MM.1S (cell line): ENCODE results near the gene PTTG2.
A peak's percentile ranks its signal among the peaks of the same experiment; 100 is the strongest.

ENCODE experiments used
- DNase-seq: peaks from one replicate; pipeline ENCODE4 v3.0.0-alpha.2; 2015
- H2AFZ ChIP-seq: fragments of 300-600 bp; sonication (generic); 2 replicates; pipeline ENCODE4 v1.6.0; 2016; ENCODE audit warnings: antibody characterized with exemption, low read length
- H3F3A ChIP-seq: fragments of 300-600 bp; sonication (generic); 2 replicates; pipeline ENCODE4 v1.6.1; 2016; ENCODE audit warnings: mild to moderate bottlenecking, antibody characterized with exemption, low read length, moderate library complexity, mixed read lengths; ENCODE audit not compliant: insufficient read depth
- H3K27ac ChIP-seq: fragments of 300-600 bp; sonication (generic); 2 replicates; pipeline ENCODE4 v1.5.1; 2016; ENCODE audit warnings: mild to moderate bottlenecking, low read length
- H3K27me3 ChIP-seq: fragments of 300-600 bp; sonication (generic); replicated peaks from 2 replicates; pipeline ENCODE4 v1.6.0; 2016; ENCODE audit warnings: low read length; ENCODE audit not compliant: insufficient read depth
- H3K36me3 ChIP-seq: fragments of 300-600 bp; sonication (generic); replicated peaks from 2 replicates; pipeline ENCODE4 v1.6.1; 2016; ENCODE audit warnings: mild to moderate bottlenecking, low read length, mixed read lengths; ENCODE audit not compliant: insufficient read depth
- H3K4me1 ChIP-seq: fragments of 300-600 bp; sonication (generic); 2 replicates; pipeline ENCODE4 v1.6.1; 2016; ENCODE audit warnings: low read length, mixed read lengths
- H3K4me2 ChIP-seq: fragments of 300-600 bp; sonication (generic); 2 replicates; pipeline ENCODE4 v1.6.0; 2016; ENCODE audit warnings: low read depth, low read length
- H3K4me3 ChIP-seq: fragments of 300-600 bp; sonication (generic); 2 replicates; pipeline ENCODE4 v1.5.1; 2016; ENCODE audit warnings: low read length, mixed read lengths
- H3K79me2 ChIP-seq: fragments of 300-600 bp; sonication (generic); 2 replicates; pipeline ENCODE4 v1.6.1; 2016; ENCODE audit warnings: mixed run types, low read length, mixed read lengths
- H3K9ac ChIP-seq: fragments of 300-600 bp; sonication (generic); 2 replicates; pipeline ENCODE4 v1.6.1; 2016; ENCODE audit warnings: low read length, mixed read lengths
- H3K9me2 ChIP-seq: fragments of 300-600 bp; sonication (generic); replicated peaks from 2 replicates; pipeline ENCODE4 v1.6.1; 2016; ENCODE audit warnings: mild to moderate bottlenecking, low read length, mixed read lengths; ENCODE audit not compliant: insufficient read depth
- H3K9me3 ChIP-seq: fragments of 300-600 bp; sonication (generic); replicated peaks from 2 replicates; pipeline ENCODE4 v1.6.1; 2016; ENCODE audit warnings: mild to moderate bottlenecking, low read length, mixed read lengths; ENCODE audit not compliant: insufficient read depth
- H4K20me1 ChIP-seq: fragments of 300-600 bp; sonication (generic); 2 replicates; pipeline ENCODE4 v1.6.1; 2016; ENCODE audit warnings: mild to moderate bottlenecking, low read length, moderate library complexity, mixed read lengths; ENCODE audit not compliant: insufficient read depth
- EZH2 ChIP-seq: fragments of 300-600 bp; sonication (generic); optimal IDR thresholded peaks from 2 replicates; pipeline ENCODE3; 2017; ENCODE audit warnings: low read depth, mild to moderate bottlenecking, antibody characterized with exemption, low read length, mixed read lengths
- EZH2phosphoT487 ChIP-seq: fragments of 300-600 bp; sonication (generic); IDR thresholded peaks from 2 replicates; pipeline ENCODE4 v1.6.1; 2018; ENCODE audit warnings: antibody characterized with exemption, low read length
- TF ChIP-seq, protein P1 (sequence below): fragments of 300-600 bp; sonication (generic); IDR thresholded peaks from 2 replicates; pipeline ENCODE4 v1.5.1; 2016; ENCODE audit warnings: antibody characterized with exemption, low read length, mixed read lengths

PTTG2 gene

GRCh38 chr4:37995299-37995821 lies 35.2 kb downstream of the PTTG2 start:
- H3F3A ChIP-seq, result 0 out of 2 replicates have a peak, but pooled peaks cover 11% of the 10 kb centered on the region
- H3K4me2 ChIP-seq, result peak overlapping the region; percentile 93
- no peaks in the 10 kb centered on the region for H3K27me3 ChIP-seq
- peaks cover 18% of the 10 kb centered on the region for H3K4me1 ChIP-seq
- no peaks in the 10 kb centered on the region for H3K36me3 ChIP-seq
- peaks cover 76% of the 10 kb centered on the region for H3K79me2 ChIP-seq
- no peak overlapping the region for H2AFZ ChIP-seq
- H3K4me3 ChIP-seq, result peak overlapping the region; percentile 32
- peak overlapping the region; percentile 54 for H3K27ac ChIP-seq
- H3K9me3 ChIP-seq, result no peaks in the 10 kb centered on the region
- no peaks in the 10 kb centered on the region for H4K20me1 ChIP-seq
- H3K9me2 ChIP-seq, result no peaks in the 10 kb centered on the region
- TF ChIP-seq EZH2phosphoT487, result no peak
- no peak for TF ChIP-seq EZH2
- TF ChIP-seq, protein P1, sequence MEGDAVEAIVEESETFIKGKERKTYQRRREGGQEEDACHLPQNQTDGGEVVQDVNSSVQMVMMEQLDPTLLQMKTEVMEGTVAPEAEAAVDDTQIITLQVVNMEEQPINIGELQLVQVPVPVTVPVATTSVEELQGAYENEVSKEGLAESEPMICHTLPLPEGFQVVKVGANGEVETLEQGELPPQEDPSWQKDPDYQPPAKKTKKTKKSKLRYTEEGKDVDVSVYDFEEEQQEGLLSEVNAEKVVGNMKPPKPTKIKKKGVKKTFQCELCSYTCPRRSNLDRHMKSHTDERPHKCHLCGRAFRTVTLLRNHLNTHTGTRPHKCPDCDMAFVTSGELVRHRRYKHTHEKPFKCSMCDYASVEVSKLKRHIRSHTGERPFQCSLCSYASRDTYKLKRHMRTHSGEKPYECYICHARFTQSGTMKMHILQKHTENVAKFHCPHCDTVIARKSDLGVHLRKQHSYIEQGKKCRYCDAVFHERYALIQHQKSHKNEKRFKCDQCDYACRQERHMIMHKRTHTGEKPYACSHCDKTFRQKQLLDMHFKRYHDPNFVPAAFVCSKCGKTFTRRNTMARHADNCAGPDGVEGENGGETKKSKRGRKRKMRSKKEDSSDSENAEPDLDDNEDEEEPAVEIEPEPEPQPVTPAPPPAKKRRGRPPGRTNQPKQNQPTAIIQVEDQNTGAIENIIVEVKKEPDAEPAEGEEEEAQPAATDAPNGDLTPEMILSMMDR, result no peak
- peak overlapping the region; percentile 48; the same call in 1 of the 2 replicates for H3K9ac ChIP-seq
- DNase-seq, result peak; percentile 49

- no peaks in the 10 kb centered on the region for H4K20me1 ChIP-seq
- H3K9me2 ChIP-seq, result no peaks in the 10 kb centered on the region
- peak overlapping the region; percentile 93 for H3K4me2 ChIP-seq
- no peak overlapping the region for H2AFZ ChIP-seq
- H3K9ac ChIP-seq, result no peak overlapping the region
- DNase-seq, result no peak
- H3F3A ChIP-seq, result 0 out of 2 replicates have a peak, but pooled peaks cover 11% of the 10 kb centered on the region
- no peaks in the 10 kb centered on the region for H3K36me3 ChIP-seq
- no peak for TF ChIP-seq EZH2phosphoT487
- H3K4me1 ChIP-seq, result peaks cover 18% of the 10 kb centered on the region
- H3K79me2 ChIP-seq, result peaks cover 74% of the 10 kb centered on the region
- H3K27ac ChIP-seq, result no peak overlapping the region
- H3K4me3 ChIP-seq, result no peak overlapping the region
- no peaks in the 10 kb centered on the region for H3K27me3 ChIP-seq
- H3K9me3 ChIP-seq, result no peaks in the 10 kb centered on the region
Measured at GRCh38 chr4:37995981-37996775, 36.0 kb downstream of the PTTG2 start.

- Histone ChIP-seq H3K9me2 (no peaks in the 10 kb centered on the region), H3K27me3 (no peaks in the 10 kb centered on the region), H3K9ac (no peak overlapping the region), H3K4me2 (no peak overlapping the region), H3K27ac (no peak overlapping the region), H3K9me3 (no peaks in the 10 kb centered on the region), H3F3A (0 out of 2 replicates have a peak, but pooled peaks cover 11% of the 10 kb centered on the region), H2AFZ (no peak overlapping the region), H3K4me3 (no peak overlapping the region), H3K36me3 (no peaks in the 10 kb centered on the region), H4K20me1 (no peaks in the 10 kb centered on the region), H3K4me1 (peaks cover 28% of the 10 kb centered on the region), H3K79me2 (peaks cover 66% of the 10 kb centered on the region)
- no peak for DNase-seq
- TF ChIP-seq, protein P1, result no peak
- TF ChIP-seq EZH2 (no peak), EZH2phosphoT487 (no peak)
Measured at GRCh38 chr4:37998226-37998625, 38.0 kb downstream of the PTTG2 start.
